ENCODE measurements around the gene CIDEC.

The CIDEC gene

DNA sequence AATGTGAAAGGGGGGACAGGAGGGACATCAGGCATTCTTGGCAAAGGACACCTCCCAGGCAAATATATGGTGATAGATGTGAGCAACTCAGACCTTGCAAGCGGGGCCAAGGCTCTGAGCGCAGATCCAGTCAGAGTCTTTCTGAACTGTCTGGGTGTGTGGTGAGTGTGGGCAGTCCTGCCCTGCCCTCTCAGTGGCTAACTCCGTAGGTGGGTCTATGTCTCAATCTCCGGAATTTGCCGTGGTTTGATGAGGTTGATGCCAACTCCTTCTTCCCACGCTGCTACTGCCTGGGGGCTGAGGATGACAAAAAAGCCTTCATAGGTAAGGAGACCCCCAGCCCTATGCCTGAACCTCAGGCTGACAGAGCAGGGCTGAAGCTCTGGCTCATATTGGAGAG lies 62.6 kb downstream of the CIDEC start:
- no peak overlapping the region for H3K4me3 ChIP-seq (IDR thresholded peaks at IDR 0.05; ENCODE audit: insufficient read depth, low read depth, low read length)
- no peak overlapping the region for H3K27ac ChIP-seq
- TF ChIP-seq, protein P1, sequence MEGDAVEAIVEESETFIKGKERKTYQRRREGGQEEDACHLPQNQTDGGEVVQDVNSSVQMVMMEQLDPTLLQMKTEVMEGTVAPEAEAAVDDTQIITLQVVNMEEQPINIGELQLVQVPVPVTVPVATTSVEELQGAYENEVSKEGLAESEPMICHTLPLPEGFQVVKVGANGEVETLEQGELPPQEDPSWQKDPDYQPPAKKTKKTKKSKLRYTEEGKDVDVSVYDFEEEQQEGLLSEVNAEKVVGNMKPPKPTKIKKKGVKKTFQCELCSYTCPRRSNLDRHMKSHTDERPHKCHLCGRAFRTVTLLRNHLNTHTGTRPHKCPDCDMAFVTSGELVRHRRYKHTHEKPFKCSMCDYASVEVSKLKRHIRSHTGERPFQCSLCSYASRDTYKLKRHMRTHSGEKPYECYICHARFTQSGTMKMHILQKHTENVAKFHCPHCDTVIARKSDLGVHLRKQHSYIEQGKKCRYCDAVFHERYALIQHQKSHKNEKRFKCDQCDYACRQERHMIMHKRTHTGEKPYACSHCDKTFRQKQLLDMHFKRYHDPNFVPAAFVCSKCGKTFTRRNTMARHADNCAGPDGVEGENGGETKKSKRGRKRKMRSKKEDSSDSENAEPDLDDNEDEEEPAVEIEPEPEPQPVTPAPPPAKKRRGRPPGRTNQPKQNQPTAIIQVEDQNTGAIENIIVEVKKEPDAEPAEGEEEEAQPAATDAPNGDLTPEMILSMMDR (conservative IDR thresholded peaks at IDR 0.05; ENCODE audit: low read depth, low read length), result no peak
- H3K36me3 ChIP-seq (ENCODE audit: insufficient read depth), result no peaks in the 10 kb centered on the region
- no peak overlapping the region for H3K9ac ChIP-seq
- H3K27me3 ChIP-seq (ENCODE audit: insufficient read depth, low read depth), result no peaks in the 10 kb centered on the region
- H3K79me2 ChIP-seq (ENCODE audit: insufficient read depth, low read depth), result no peaks in the 10 kb centered on the region
- no peak overlapping the region for H2AFZ ChIP-seq (ENCODE audit: low read depth)
- H4K20me1 ChIP-seq (ENCODE audit: insufficient read depth), result no peaks in the 10 kb centered on the region
- no peak overlapping the region for H3K4me2 ChIP-seq
- H3K4me1 ChIP-seq (ENCODE audit: low read depth, poor library complexity, severe bottlenecking), result no peaks in the 10 kb centered on the region

All from KMS-11 (cell line).